Measurements from ENCODE around the gene GNG8. TPM values are rescaled to one million over a fixed set of nuclear protein-coding genes. Genes with fewer than 3 reads are reported as not detected.

Gene GNG8
- total RNA-seq, 4 donors from 2014 or later = not detected

GRCh38 chr19:46610851-46611770 is 24.9 kb downstream of the GNG8 start:
- TF ChIP-seq EP300 (IDR thresholded peaks at IDR 0.05) (no peak), POLR2AphosphoS5 (IDR thresholded peaks at IDR 0.05) (no peak), CTCF (IDR thresholded peaks at IDR 0.05) (no peak), POLR2A (IDR thresholded peaks at IDR 0.05) (no peak)
- H3K36me3 ChIP-seq = peaks cover 47% of the 10 kb centered on the region
- H3K27me3 ChIP-seq = no peaks in the 10 kb centered on the region
- no peaks in the 10 kb centered on the region for H3K9me3 ChIP-seq
- no peak overlapping the region for H3K4me3 ChIP-seq
- DNase-seq (ENCODE audit: low spot score in 2 of 2) = peak in 1 of 2 donors; percentile 65
- 56% methylated on average over 17 of the region's 17 CpGs for WGBS
- H3K4me1 ChIP-seq = peaks cover 32% of the 10 kb centered on the region
- H3K27ac ChIP-seq = no peak overlapping the region

- peaks cover 39% of the 10 kb centered on the region for H3K4me1 ChIP-seq
- WGBS = 58% methylated on average over 5 of the region's 5 CpGs
- TF ChIP-seq CTCF (IDR thresholded peaks at IDR 0.05) (no peak), EP300 (IDR thresholded peaks at IDR 0.05) (no peak), POLR2AphosphoS5 (IDR thresholded peaks at IDR 0.05) (no peak), POLR2A (IDR thresholded peaks at IDR 0.05) (no peak)
- no peaks in the 10 kb centered on the region for H3K9me3 ChIP-seq
- H3K27me3 ChIP-seq = no peaks in the 10 kb centered on the region
- peak in 1 of 2 donors; percentile 66 for DNase-seq (ENCODE audit: low spot score in 2 of 2)
- no peak overlapping the region for H3K27ac ChIP-seq
- no peak overlapping the region for H3K4me3 ChIP-seq
- peaks cover 54% of the 10 kb centered on the region for H3K36me3 ChIP-seq
Measured at GRCh38 chr19:46610413-46610775, 25.6 kb downstream of the GNG8 start.

- peaks cover 54% of the 10 kb centered on the region for H3K36me3 ChIP-seq
- no peak for TF ChIP-seq EP300 (IDR thresholded peaks at IDR 0.05)
- TF ChIP-seq POLR2AphosphoS5 (IDR thresholded peaks at IDR 0.05) = no peak
- no peak for TF ChIP-seq CTCF (IDR thresholded peaks at IDR 0.05)
- no peak for TF ChIP-seq POLR2A (IDR thresholded peaks at IDR 0.05)
- H3K27ac ChIP-seq = no peak overlapping the region
- H3K4me1 ChIP-seq = peaks cover 45% of the 10 kb centered on the region
- H3K27me3 ChIP-seq = no peaks in the 10 kb centered on the region
- DNase-seq (ENCODE audit: low spot score in 2 of 2) = peak; percentile 44 to 77
- H3K9me3 ChIP-seq = no peaks in the 10 kb centered on the region
- WGBS = 80% methylated on average over 28 of the region's 30 CpGs
- H3K4me3 ChIP-seq = no peak overlapping the region
Measured at GRCh38 chr19:46609511-46610412, 26.2 kb downstream of the GNG8 start.

GRCh38 chr19:46608581-46609345 is 27.2 kb downstream of the GNG8 start:
- WGBS = 90% methylated on average over 24 of the region's 27 CpGs

More at GRCh38 chr19:46608581-46609345, 27.2 kb downstream of the GNG8 start:
- no peak for TF ChIP-seq EP300 (IDR thresholded peaks at IDR 0.05)
- TF ChIP-seq POLR2A (IDR thresholded peaks at IDR 0.05) = no peak
- no peak for TF ChIP-seq POLR2AphosphoS5 (IDR thresholded peaks at IDR 0.05)
- no peak for TF ChIP-seq CTCF (IDR thresholded peaks at IDR 0.05)
- peak in 1 of 2 donors; percentile 76 for DNase-seq (ENCODE audit: low spot score in 2 of 2)
- peaks cover 54% of the 10 kb centered on the region for H3K36me3 ChIP-seq
- H3K4me1 ChIP-seq = peaks cover 48% of the 10 kb centered on the region
- no peaks in the 10 kb centered on the region for H3K27me3 ChIP-seq
- no peaks in the 10 kb centered on the region for H3K9me3 ChIP-seq
- no peak overlapping the region for H3K4me3 ChIP-seq
- no peak overlapping the region for H3K27ac ChIP-seq
